Parathyroid adenoma (tissue), 2 donors: ENCODE measurements around the gene POT1.

Experiments
- H2AFZ ChIP-seq: fragments of 300-600 bp; sonication (generic); one replicate; pipeline ENCODE4 v1.7.0; 2017; ENCODE audit warnings: antibody characterized with exemption, mild to moderate bottlenecking
- H3K27ac ChIP-seq: fragments of 300-600 bp; sonication (generic); one replicate; pipeline ENCODE4 v1.7.0; 2017
- H3K27me3 ChIP-seq: fragments of 300-600 bp; sonication (generic); one replicate; pipeline ENCODE4 v1.7.0; 2017; ENCODE audit warnings: low read length; ENCODE audit not compliant: control insufficient read depth, insufficient read depth
- H3K36me3 ChIP-seq: fragments of 300-600 bp; sonication (generic); one replicate; pipeline ENCODE4 v1.7.0; 2017; ENCODE audit warnings: low read length; ENCODE audit not compliant: control insufficient read depth, insufficient read depth
- H3K4me1 ChIP-seq: fragments of 300-600 bp; sonication (generic); one replicate; pipeline ENCODE4 v1.7.0; 2017; ENCODE audit warnings: control low read depth
- H3K4me2 ChIP-seq: fragments of 300-600 bp; sonication (generic); one replicate; pipeline ENCODE4 v1.7.0; 2017; ENCODE audit warnings: low read length
- H3K4me3 ChIP-seq: fragments of 300-600 bp; sonication (generic); one replicate; pipeline ENCODE4 v1.7.0; 2017; ENCODE audit warnings: low read depth, low read length
- H3K79me2 ChIP-seq: fragments of 300-600 bp; sonication (generic); one replicate; pipeline ENCODE4 v1.7.0; 2017; ENCODE audit warnings: control low read depth
- H3K9ac ChIP-seq: fragments of 300-600 bp; sonication (generic); one replicate; pipeline ENCODE4 v1.7.0; 2017; ENCODE audit warnings: mild to moderate bottlenecking
- H3K9me3 ChIP-seq: fragments of 300-600 bp; sonication (generic); one replicate; pipeline ENCODE4 v1.7.0; 2017; ENCODE audit warnings: low read length; ENCODE audit not compliant: control insufficient read depth
- TF ChIP-seq, protein P1 (sequence below): fragments of 300-600 bp; sonication (generic); IDR thresholded peaks from one replicate; pipeline ENCODE4 v1.7.0; 2017; ENCODE audit warnings: antibody characterized with exemption, mild to moderate bottlenecking
- donor health status: primary hyperparathyroidism.

Gene POT1

DNA sequence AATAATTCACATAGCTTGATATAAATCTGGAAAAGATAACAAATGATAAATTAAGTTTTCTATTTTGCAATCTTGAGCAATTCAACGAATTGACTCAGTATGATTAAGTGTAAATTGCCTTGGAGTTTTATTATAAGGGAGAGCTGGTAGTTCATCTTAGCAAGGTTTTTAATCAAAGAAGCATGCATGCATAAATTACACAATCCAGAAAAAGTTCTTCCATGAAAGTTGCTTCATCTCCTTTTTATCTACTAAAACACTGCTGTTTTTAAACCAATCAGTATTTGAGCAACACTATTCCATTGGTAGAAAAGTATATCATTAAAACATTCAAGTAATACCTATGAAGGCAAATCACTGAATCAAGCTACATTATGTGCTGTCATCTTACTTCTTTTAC is 47.6 kb downstream of the POT1 start:
- Histone ChIP-seq H2AFZ (no peak overlapping the region), H3K4me2 (no peak overlapping the region), H3K4me1 (no peaks in the 10 kb centered on the region), H3K4me3 (no peak overlapping the region), H3K9me3 (no peaks in the 10 kb centered on the region), H3K79me2 (no peaks in the 10 kb centered on the region), H3K27me3 (no peaks in the 10 kb centered on the region), H3K27ac (no peak overlapping the region), H3K9ac (no peak overlapping the region), H3K36me3 (no peaks in the 10 kb centered on the region)
- TF ChIP-seq, protein P1, sequence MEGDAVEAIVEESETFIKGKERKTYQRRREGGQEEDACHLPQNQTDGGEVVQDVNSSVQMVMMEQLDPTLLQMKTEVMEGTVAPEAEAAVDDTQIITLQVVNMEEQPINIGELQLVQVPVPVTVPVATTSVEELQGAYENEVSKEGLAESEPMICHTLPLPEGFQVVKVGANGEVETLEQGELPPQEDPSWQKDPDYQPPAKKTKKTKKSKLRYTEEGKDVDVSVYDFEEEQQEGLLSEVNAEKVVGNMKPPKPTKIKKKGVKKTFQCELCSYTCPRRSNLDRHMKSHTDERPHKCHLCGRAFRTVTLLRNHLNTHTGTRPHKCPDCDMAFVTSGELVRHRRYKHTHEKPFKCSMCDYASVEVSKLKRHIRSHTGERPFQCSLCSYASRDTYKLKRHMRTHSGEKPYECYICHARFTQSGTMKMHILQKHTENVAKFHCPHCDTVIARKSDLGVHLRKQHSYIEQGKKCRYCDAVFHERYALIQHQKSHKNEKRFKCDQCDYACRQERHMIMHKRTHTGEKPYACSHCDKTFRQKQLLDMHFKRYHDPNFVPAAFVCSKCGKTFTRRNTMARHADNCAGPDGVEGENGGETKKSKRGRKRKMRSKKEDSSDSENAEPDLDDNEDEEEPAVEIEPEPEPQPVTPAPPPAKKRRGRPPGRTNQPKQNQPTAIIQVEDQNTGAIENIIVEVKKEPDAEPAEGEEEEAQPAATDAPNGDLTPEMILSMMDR = no peak

- no peaks in the 10 kb centered on the region for H3K4me1 ChIP-seq
- no peak overlapping the region for H3K9ac ChIP-seq
- H2AFZ ChIP-seq = no peak overlapping the region
- H3K4me2 ChIP-seq = no peak overlapping the region
- H3K27ac ChIP-seq = no peak overlapping the region
- no peaks in the 10 kb centered on the region for H3K36me3 ChIP-seq
- no peaks in the 10 kb centered on the region for H3K9me3 ChIP-seq
- H3K27me3 ChIP-seq = no peaks in the 10 kb centered on the region
- H3K79me2 ChIP-seq = no peaks in the 10 kb centered on the region
- TF ChIP-seq, protein P1 = no peak
- H3K4me3 ChIP-seq = no peak overlapping the region
Observed at GRCh38 chr7:124879771-124880170, 49.9 kb downstream of the POT1 start.

DNA sequence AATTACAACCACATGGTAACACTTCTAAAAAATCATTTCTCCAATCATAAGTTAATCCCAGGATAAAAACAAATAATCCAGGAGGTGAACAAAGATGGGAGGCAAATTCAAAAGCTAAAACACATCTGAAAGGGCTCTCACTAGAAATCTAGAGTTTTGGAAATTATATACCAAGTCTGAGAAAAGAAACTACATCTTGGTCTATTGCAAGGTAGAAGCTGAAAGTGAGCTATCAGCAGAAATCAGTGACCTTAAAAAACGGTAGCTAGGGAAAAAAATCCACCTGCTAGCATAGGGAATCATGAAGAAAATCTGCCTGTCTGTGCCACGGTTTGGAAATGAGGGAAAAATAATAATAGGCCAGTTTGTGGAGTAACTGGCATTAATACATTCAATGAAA is 50.5 kb downstream of the POT1 start:
- Histone ChIP-seq H3K79me2 (no peaks in the 10 kb centered on the region), H3K4me3 (no peak overlapping the region), H3K9ac (no peak overlapping the region), H3K9me3 (no peaks in the 10 kb centered on the region), H3K4me2 (no peak overlapping the region), H3K36me3 (no peaks in the 10 kb centered on the region), H3K27ac (no peak overlapping the region), H2AFZ (no peak overlapping the region), H3K4me1 (no peaks in the 10 kb centered on the region), H3K27me3 (no peaks in the 10 kb centered on the region)
- TF ChIP-seq, protein P1 = no peak

- H2AFZ ChIP-seq = no peak overlapping the region
- no peaks in the 10 kb centered on the region for H3K79me2 ChIP-seq
- H3K27me3 ChIP-seq = no peaks in the 10 kb centered on the region
- no peak overlapping the region for H3K4me2 ChIP-seq
- no peak overlapping the region for H3K9ac ChIP-seq
- H3K36me3 ChIP-seq = no peaks in the 10 kb centered on the region
- TF ChIP-seq, protein P1 = no peak
- no peaks in the 10 kb centered on the region for H3K9me3 ChIP-seq
- H3K27ac ChIP-seq = no peak overlapping the region
- no peak overlapping the region for H3K4me3 ChIP-seq
- H3K4me1 ChIP-seq = no peaks in the 10 kb centered on the region
Observed at GRCh38 chr7:124874644-124875163, 54.9 kb downstream of the POT1 start.

- H3K4me2 ChIP-seq = no peak overlapping the region
- no peaks in the 10 kb centered on the region for H3K9me3 ChIP-seq
- TF ChIP-seq, protein P1 = no peak
- no peaks in the 10 kb centered on the region for H3K36me3 ChIP-seq
- no peaks in the 10 kb centered on the region for H3K4me1 ChIP-seq
- no peak overlapping the region for H3K9ac ChIP-seq
- no peak overlapping the region for H3K27ac ChIP-seq
- H3K79me2 ChIP-seq = no peaks in the 10 kb centered on the region
- H2AFZ ChIP-seq = no peak overlapping the region
- no peak overlapping the region for H3K4me3 ChIP-seq
- H3K27me3 ChIP-seq = no peaks in the 10 kb centered on the region
Observed at GRCh38 chr7:124857672-124858235, 71.9 kb downstream of the POT1 start.
